Hepatocyte (in vitro differentiated cells): ENCODE data around the gene XKR7. TPM values are rescaled to one million over a fixed set of nuclear protein-coding genes. Genes with fewer than 3 reads are reported as not detected.

Experiments
- DNase-seq: peaks from one replicate; pipeline ENCODE4 v3.0.0-alpha.2; 2016; ENCODE audit warnings: low spot score
- H2AFZ ChIP-seq: fragments of 200-600 bp; sonication (generic); 2 replicates; pipeline ENCODE4 v1.6.0; 2016; ENCODE audit warnings: antibody characterized with exemption, mild to moderate bottlenecking
- H3K27ac ChIP-seq: fragments of 200-600 bp; sonication (generic); 2 replicates; pipeline ENCODE4 v1.5.1; 2016; ENCODE audit warnings: mild to moderate bottlenecking
- H3K27me3 ChIP-seq: fragments of 200-600 bp; sonication (generic); 2 replicates; pipeline ENCODE4 v1.6.1; 2016
- H3K36me3 ChIP-seq: fragments of 200-600 bp; sonication (generic); replicated peaks from 2 replicates; pipeline ENCODE4 v1.5.1; 2016; ENCODE audit warnings: low read depth; ENCODE audit not compliant: insufficient read depth
- H3K4me1 ChIP-seq: fragments of 200-600 bp; sonication (generic); 2 replicates; pipeline ENCODE4 v1.5.1; 2016; ENCODE audit warnings: mild to moderate bottlenecking, moderate library complexity; ENCODE audit not compliant: insufficient read depth
- H3K4me2 ChIP-seq: fragments of 200-600 bp; sonication (generic); 2 replicates; pipeline ENCODE4 v1.6.0; 2016
- H3K4me3 ChIP-seq: fragments of 200-600 bp; sonication (generic); 2 replicates; pipeline ENCODE4 v1.5.1; 2016; ENCODE audit warnings: mild to moderate bottlenecking
- H3K79me2 ChIP-seq: fragments of 200-600 bp; sonication (generic); 2 replicates; pipeline ENCODE4 v1.6.0; 2017; ENCODE audit warnings: mild to moderate bottlenecking
- H3K9me2 ChIP-seq: fragments of 200-600 bp; sonication (generic); replicated peaks from 2 replicates; pipeline ENCODE4 v1.6.0; 2017; ENCODE audit warnings: mild to moderate bottlenecking; ENCODE audit not compliant: insufficient read depth
- H3K9me3 ChIP-seq: fragments of 200-600 bp; sonication (generic); 2 replicates; pipeline ENCODE4 v1.5.1; 2016; ENCODE audit warnings: low read depth, mild to moderate bottlenecking
- H4K20me1 ChIP-seq: fragments of 200-600 bp; sonication (generic); 2 replicates; pipeline ENCODE4 v1.6.0; 2016; ENCODE audit warnings: mild to moderate bottlenecking; ENCODE audit not compliant: insufficient read depth, poor library complexity, severe bottlenecking
- EZH2 ChIP-seq: fragments of 200-600 bp; sonication (generic); IDR thresholded peaks from 2 replicates; pipeline ENCODE4 v1.6.1; 2016; ENCODE audit warnings: antibody characterized with exemption, mild to moderate bottlenecking, borderline replicate concordance
- EZH2phosphoT487 ChIP-seq: fragments of 200-600 bp; sonication (generic); IDR thresholded peaks from one replicate; pipeline ENCODE4 v1.6.1; 2018; ENCODE audit warnings: antibody characterized with exemption, mild to moderate bottlenecking, low read depth, moderate library complexity; ENCODE audit not compliant: unreplicated experiment, severe bottlenecking
- WGBS: methylation state at CpG from one replicate; pipeline ENCODE4 v1.1.6; 2016; ENCODE audit warnings: low lambda C conversion rate; ENCODE audit errors: missing lambda C conversion rate; 5-methylcytosine and 5-hydroxymethylcytosine counted together
- polyA plus RNA-seq: library from polyadenylated mRNA; unstranded; fragments of >200 nt; fragmentation: Nextera tagmentation; extraction: Ambion mirVana; gene quantifications from 2 replicates; pipeline ENCODE4 v1.2.1, GENCODE V29; 2016
- total RNA-seq: library from RNA; depleted of rRNA; stranded (reverse); fragments of >200 nt; gene quantifications from 2 replicates; pipeline ENCODE4 v1.2.3, GENCODE V29; 2014
- TF ChIP-seq, protein P1 (sequence below): fragments of 200-600 bp; sonication (generic); IDR thresholded peaks from 2 replicates; pipeline ENCODE4 v1.5.1; 2016; ENCODE audit warnings: antibody characterized with exemption, mild to moderate bottlenecking; ENCODE audit not compliant: poor library complexity

The XKR7 gene
- total and polyA plus RNA-seq, 2 experiments from 2014 or later: 0.37 TPM; not detected in 1

DNA sequence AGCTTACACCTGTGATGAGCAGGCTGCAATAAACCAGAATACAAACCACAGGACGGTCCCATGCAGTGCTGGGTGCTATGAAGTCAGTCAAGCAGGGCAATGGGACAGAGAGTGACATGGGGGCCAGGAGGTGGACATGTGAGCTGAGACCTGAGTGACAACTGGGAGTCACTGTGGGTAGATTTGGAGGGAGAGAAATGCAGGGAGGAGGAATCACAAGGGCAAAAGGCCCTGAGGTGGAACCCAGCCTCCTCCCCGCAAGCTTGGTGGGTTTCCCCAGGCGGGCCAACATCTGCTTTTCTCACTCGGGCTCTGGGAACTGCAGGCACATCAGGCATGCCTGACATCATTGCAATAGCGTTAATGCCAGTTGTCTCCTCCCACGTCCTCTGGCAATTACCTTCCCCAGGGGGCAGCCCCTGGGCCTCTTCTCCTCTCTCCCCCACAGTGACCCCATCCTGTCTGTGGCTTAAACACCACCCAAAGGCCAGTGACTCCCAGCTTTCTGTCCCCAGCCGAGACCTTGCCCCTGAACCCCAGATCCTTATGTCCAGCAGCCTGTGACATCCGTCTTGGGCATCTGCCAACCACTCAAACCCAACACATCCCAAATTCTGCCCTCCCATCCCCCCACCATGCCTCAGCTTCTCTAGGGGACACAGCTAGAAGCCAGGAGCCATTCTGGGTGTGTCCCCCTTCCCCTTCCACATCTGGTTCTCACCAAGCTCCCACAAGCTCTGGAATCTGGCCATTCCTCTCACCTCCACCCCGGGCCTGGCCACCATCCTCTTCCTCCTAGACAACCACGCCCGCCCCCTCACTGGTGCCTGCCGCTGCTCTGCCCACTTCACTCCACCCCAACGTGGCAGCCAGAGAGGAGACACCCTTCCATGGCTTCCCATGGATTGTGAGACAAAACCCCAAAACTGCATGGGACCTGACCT is 44.3 kb upstream of the XKR7 start:
- Histone ChIP-seq H3K4me3 (no peak overlapping the region), H3K9me2 (no peaks in the 10 kb centered on the region), H2AFZ (no peak overlapping the region), H3K27me3 (no peaks in the 10 kb centered on the region), H3K36me3 (no peaks in the 10 kb centered on the region), H3K9me3 (no peaks in the 10 kb centered on the region), H4K20me1 (no peaks in the 10 kb centered on the region), H3K27ac (no peak overlapping the region), H3K79me2 (no peaks in the 10 kb centered on the region), H3K4me2 (no peak overlapping the region), H3K4me1 (peaks cover 2% of the 10 kb centered on the region)
- TF ChIP-seq EZH2phosphoT487 (no peak), EZH2 (no peak)
- TF ChIP-seq, protein P1, sequence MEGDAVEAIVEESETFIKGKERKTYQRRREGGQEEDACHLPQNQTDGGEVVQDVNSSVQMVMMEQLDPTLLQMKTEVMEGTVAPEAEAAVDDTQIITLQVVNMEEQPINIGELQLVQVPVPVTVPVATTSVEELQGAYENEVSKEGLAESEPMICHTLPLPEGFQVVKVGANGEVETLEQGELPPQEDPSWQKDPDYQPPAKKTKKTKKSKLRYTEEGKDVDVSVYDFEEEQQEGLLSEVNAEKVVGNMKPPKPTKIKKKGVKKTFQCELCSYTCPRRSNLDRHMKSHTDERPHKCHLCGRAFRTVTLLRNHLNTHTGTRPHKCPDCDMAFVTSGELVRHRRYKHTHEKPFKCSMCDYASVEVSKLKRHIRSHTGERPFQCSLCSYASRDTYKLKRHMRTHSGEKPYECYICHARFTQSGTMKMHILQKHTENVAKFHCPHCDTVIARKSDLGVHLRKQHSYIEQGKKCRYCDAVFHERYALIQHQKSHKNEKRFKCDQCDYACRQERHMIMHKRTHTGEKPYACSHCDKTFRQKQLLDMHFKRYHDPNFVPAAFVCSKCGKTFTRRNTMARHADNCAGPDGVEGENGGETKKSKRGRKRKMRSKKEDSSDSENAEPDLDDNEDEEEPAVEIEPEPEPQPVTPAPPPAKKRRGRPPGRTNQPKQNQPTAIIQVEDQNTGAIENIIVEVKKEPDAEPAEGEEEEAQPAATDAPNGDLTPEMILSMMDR: no peak
- 63% methylated on average over 13 of the region's 13 CpGs for WGBS
- no peak for DNase-seq

DNA sequence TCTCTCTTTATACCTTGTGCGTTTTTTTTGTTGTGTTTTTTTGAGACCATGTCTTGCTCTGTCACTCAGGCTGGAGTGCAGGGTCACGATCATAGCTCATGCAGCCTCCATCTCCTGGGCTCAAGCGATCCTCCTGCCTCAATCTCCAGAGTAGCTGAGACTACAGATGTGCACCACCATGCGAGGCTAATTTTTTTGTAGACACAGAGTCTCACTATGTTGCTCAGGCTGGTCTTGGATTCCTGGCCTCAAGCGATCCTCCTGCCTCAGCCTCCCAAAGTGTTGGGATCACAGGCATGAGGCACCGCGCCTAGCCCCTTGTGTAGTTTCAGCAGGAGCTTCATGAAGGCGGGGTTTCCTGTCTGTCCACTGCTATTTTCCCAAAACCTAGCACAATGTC is 43.4 kb upstream of the XKR7 start:
- DNase-seq: no peak
- 90% methylated on average over 8 of the region's 8 CpGs for WGBS
- no peaks in the 10 kb centered on the region for H3K27me3 ChIP-seq

DNA sequence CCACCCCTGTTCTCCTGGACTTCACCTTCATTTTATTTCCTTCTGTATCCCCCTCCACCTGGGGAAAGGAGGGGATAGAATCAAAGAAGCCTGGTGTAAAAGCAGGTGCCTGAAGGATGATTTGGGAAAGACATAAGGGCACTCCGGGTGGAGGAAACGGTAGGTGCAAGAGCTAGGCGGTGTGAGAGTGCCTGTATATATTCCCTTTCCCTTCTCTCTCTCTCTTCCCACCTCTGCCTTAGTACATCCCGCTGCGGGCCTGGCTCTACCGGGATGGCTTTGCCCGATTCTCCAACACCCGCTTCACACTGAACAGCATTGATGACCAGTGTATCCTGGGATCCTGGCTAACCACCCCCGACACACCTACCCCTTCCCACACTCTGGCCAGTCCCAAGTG is 42.3 kb upstream of the XKR7 start:
- Histone ChIP-seq H2AFZ (no peak overlapping the region), H3K9me2 (no peaks in the 10 kb centered on the region), H3K9me3 (no peaks in the 10 kb centered on the region), H3K36me3 (no peaks in the 10 kb centered on the region), H3K4me3 (no peak overlapping the region), H3K4me1 (no peaks in the 10 kb centered on the region), H3K27me3 (no peaks in the 10 kb centered on the region), H3K4me2 (no peak overlapping the region), H4K20me1 (no peaks in the 10 kb centered on the region), H3K79me2 (no peaks in the 10 kb centered on the region), H3K27ac (no peak overlapping the region)
- TF ChIP-seq EZH2: no peak
- TF ChIP-seq EZH2phosphoT487: no peak
- TF ChIP-seq, protein P1: no peak
- DNase-seq: no peak
- whole genome bisulfite sequencing: 68% methylated on average over 9 of the region's 9 CpGs

More for the DNA sequence above, 43.4 kb upstream of the XKR7 start:
- Histone ChIP-seq H3K79me2 (no peaks in the 10 kb centered on the region), H3K9me3 (no peaks in the 10 kb centered on the region), H3K4me1 (no peaks in the 10 kb centered on the region), H3K9me2 (no peaks in the 10 kb centered on the region), H3K27ac (no peak overlapping the region), H4K20me1 (no peaks in the 10 kb centered on the region), H2AFZ (no peak overlapping the region), H3K4me3 (no peak overlapping the region), H3K4me2 (no peak overlapping the region), H3K36me3 (no peaks in the 10 kb centered on the region)
- TF ChIP-seq, protein P1: no peak
- TF ChIP-seq EZH2 (no peak), EZH2phosphoT487 (no peak)
